HG02981 (cell line): Measurements from ENCODE around the gene NEDD4L.

Experiments used
- ATAC-seq: cut with Tn5 transposase; IDR thresholded peaks from one replicate; pipeline ENCODE4 v1.9.1; 2021; ENCODE audit warnings: mild to moderate bottlenecking, moderate library complexity; ENCODE audit not compliant: unreplicated experiment

The NEDD4L gene

GRCh38 chr18:58337686-58338085, 293.7 kb downstream of the NEDD4L start:
- ATAC-seq = no peak

GRCh38 chr18:58338141-58338540, 294.1 kb downstream of the NEDD4L start:
- no peak for ATAC-seq

- no peak for ATAC-seq
Measured at GRCh38 chr18:58338961-58339592, 295.1 kb downstream of the NEDD4L start.

- ATAC-seq = no peak
Measured at GRCh38 chr18:58339890-58340289, 295.9 kb downstream of the NEDD4L start.

- no peak for ATAC-seq
Measured at GRCh38 chr18:58341916-58342315, 297.9 kb downstream of the NEDD4L start.

GRCh38 chr18:58344080-58344670, 300.1 kb downstream of the NEDD4L start:
- ATAC-seq = no peak

GRCh38 chr18:58344861-58345463, 300.9 kb downstream of the NEDD4L start:
- no peak for ATAC-seq

GRCh38 chr18:58345875-58346274, 301.8 kb downstream of the NEDD4L start:
- no peak for ATAC-seq

- ATAC-seq = no peak
Measured at GRCh38 chr18:58347135-58347534, 303.1 kb downstream of the NEDD4L start.

GRCh38 chr18:58348517-58348916, 304.5 kb downstream of the NEDD4L start:
- no peak for ATAC-seq

- ATAC-seq = no peak
Measured at GRCh38 chr18:58348951-58349350, 304.9 kb downstream of the NEDD4L start.

GRCh38 chr18:58349650-58350049, 305.6 kb downstream of the NEDD4L start:
- no peak for ATAC-seq

- no peak for ATAC-seq
Measured at GRCh38 chr18:58350526-58350925, 306.5 kb downstream of the NEDD4L start.

- ATAC-seq = no peak
Measured at GRCh38 chr18:58351776-58352175, 307.8 kb downstream of the NEDD4L start.

- ATAC-seq = no peak
Measured at GRCh38 chr18:58353581-58353980, 309.6 kb downstream of the NEDD4L start.

GRCh38 chr18:58354051-58354450, 310.0 kb downstream of the NEDD4L start:
- no peak for ATAC-seq

GRCh38 chr18:58354791-58355190, 310.8 kb downstream of the NEDD4L start:
- no peak for ATAC-seq

- ATAC-seq = no peak
Measured at GRCh38 chr18:58355243-58355642, 311.2 kb downstream of the NEDD4L start.

- ATAC-seq = no peak
Measured at GRCh38 chr18:58359218-58359617, 315.2 kb downstream of the NEDD4L start.

- no peak for ATAC-seq
Measured at GRCh38 chr18:58359620-58360019, 315.6 kb downstream of the NEDD4L start.

- no peak for ATAC-seq
Measured at GRCh38 chr18:58360324-58360723, 316.3 kb downstream of the NEDD4L start.

GRCh38 chr18:58361212-58361611, 317.2 kb downstream of the NEDD4L start:
- no peak for ATAC-seq
